ENCODE results near the gene ZNF785. TPM values are rescaled to one million over a fixed set of nuclear protein-coding genes. Genes with fewer than 3 reads are reported as not detected.

Gene ZNF785
- polyA plus RNA-seq, 3 donors, result 0.67 to 9.0 (median 1.1) TPM

- Histone ChIP-seq H3K27ac (ENCODE audit: low read depth in 1 of 2, low read length in 2 of 2) (peak overlapping the region; percentile 76 to 80), H3K4me2 (replicated peaks; ENCODE audit: extremely low read depth, low read length, poor library complexity, severe bottlenecking) (peak overlapping the region; percentile 88), H3K79me2 (ENCODE audit: insufficient read depth, low read length) (peaks cover 37% of the 10 kb centered on the region), H4K20me1 (ENCODE audit: insufficient read depth, low read length) (no peaks in the 10 kb centered on the region), H2AFZ (ENCODE audit: insufficient read depth, low read depth, low read length, poor library complexity, severe bottlenecking) (peak overlapping the region; percentile 88), H3K9me3 (replicated peaks in 1 of 2; ENCODE audit: control insufficient read depth in 1 of 2, insufficient read depth in 1 of 2, low read length in 2 of 2) (no peaks in the 10 kb centered on the region), H3K9ac (ENCODE audit: insufficient read depth, low read length, poor library complexity, severe bottlenecking) (no peak overlapping the region), H3K36me3 (replicated peaks in 1 of 2; ENCODE audit: control insufficient read depth in 1 of 2, insufficient read depth in 2 of 2, low read length in 2 of 2) (peaks cover 18 to 23% of the 10 kb centered on the region in 2 donors), H3K27me3 (ENCODE audit: control insufficient read depth in 2 of 2, insufficient read depth in 2 of 2, low read length in 2 of 2) (no peaks in the 10 kb centered on the region), H3K4me1 (ENCODE audit: control insufficient read depth in 1 of 2, insufficient read depth in 2 of 2, low read length in 2 of 2) (peaks cover 28 to 35% of the 10 kb centered on the region in 2 donors), H3K4me3 (replicated peaks in 1 of 3; ENCODE audit: low read depth in 2 of 3, low read length in 3 of 3) (peak overlapping the region; percentile 71 to 91 (median 87))
- Mint-ChIP-seq H3K9me3 (no peaks in the 10 kb centered on the region), H3K27ac (peak overlapping the region; percentile 87 to 94 (median 91)), H3K4me3 (peak overlapping the region; percentile 90 to 97), H3K4me1 (peaks cover 34% of the 10 kb centered on the region), H3K36me3 (peaks cover 15 to 27% of the 10 kb centered on the region in 2 donors), H3K27me3 (ENCODE audit: low read depth in 3 of 3) (peaks cover 0 to 6% (median 2%) of the 10 kb centered on the region in 3 donors)
- DNase-seq, result peak; percentile 50 to 59 (median 55)
- TF ChIP-seq CTCF (IDR thresholded peaks at IDR 0.05), result peak; percentile 43
- 0% methylated on average over 6 of the region's 12 CpGs for WGBS (ENCODE audit: insufficient coverage)
- intact Hi-C loops (cut with micrococcal nuclease), result loop anchor here (1.0 to 5.0 kb wide), 4 partner anchors 8 to 37 kb away; partner anchors contain the start of genes ZNF688 (in 1 of the 2) and ZNF764 (in 1 of the 2)
These were observed 49.7 kb downstream of the ZNF785 start for GRCh38 chr16:30535777-30536190.

- Mint-ChIP-seq H3K9me3 (no peaks in the 10 kb centered on the region), H3K36me3 (peaks cover 20 to 30% of the 10 kb centered on the region in 2 donors), H3K4me1 (peaks cover 34% of the 10 kb centered on the region), H3K27me3 (ENCODE audit: low read depth in 3 of 3) (peaks cover 0 to 6% (median 2%) of the 10 kb centered on the region in 3 donors), H3K4me3 (peak overlapping the region; percentile 90 to 97), H3K27ac (peak overlapping the region; percentile 87 to 94 (median 91))
- peak overlapping the region; percentile 76 to 80 for H3K27ac ChIP-seq (ENCODE audit: low read depth in 1 of 2, low read length in 2 of 2)
- WGBS (ENCODE audit: insufficient coverage), result 0% methylated on average over 13 of the region's 18 CpGs
- no peaks in the 10 kb centered on the region for H3K27me3 ChIP-seq (ENCODE audit: control insufficient read depth in 2 of 2, insufficient read depth in 2 of 2, low read length in 2 of 2)
- no peak for DNase-seq
- H3K9ac ChIP-seq (ENCODE audit: insufficient read depth, low read length, poor library complexity, severe bottlenecking), result peak overlapping the region; percentile 82
- TF ChIP-seq CTCF (IDR thresholded peaks at IDR 0.05), result no peak
- H3K4me1 ChIP-seq (ENCODE audit: control insufficient read depth in 1 of 2, insufficient read depth in 2 of 2, low read length in 2 of 2), result peaks cover 28 to 35% of the 10 kb centered on the region in 2 donors
- peak overlapping the region; percentile 88 for H2AFZ ChIP-seq (ENCODE audit: insufficient read depth, low read depth, low read length, poor library complexity, severe bottlenecking)
- H3K4me2 ChIP-seq (replicated peaks; ENCODE audit: extremely low read depth, low read length, poor library complexity, severe bottlenecking), result peak overlapping the region; percentile 88
- peak overlapping the region; percentile 71 to 91 (median 87) for H3K4me3 ChIP-seq (replicated peaks in 1 of 3; ENCODE audit: low read depth in 2 of 3, low read length in 3 of 3)
- H3K9me3 ChIP-seq (replicated peaks in 1 of 2; ENCODE audit: control insufficient read depth in 1 of 2, insufficient read depth in 1 of 2, low read length in 2 of 2), result no peaks in the 10 kb centered on the region
- H3K36me3 ChIP-seq (replicated peaks in 1 of 2; ENCODE audit: control insufficient read depth in 1 of 2, insufficient read depth in 2 of 2, low read length in 2 of 2), result peaks cover 21 to 28% of the 10 kb centered on the region in 2 donors
- no peaks in the 10 kb centered on the region for H4K20me1 ChIP-seq (ENCODE audit: insufficient read depth, low read length)
- intact Hi-C loops (cut with micrococcal nuclease), result loop anchor here (1.0 to 5.0 kb wide), 4 partner anchors 8 to 37 kb away; partner anchors contain the start of genes ZNF688 (in 1 of the 2) and ZNF764 (in 1 of the 2)
- peaks cover 41% of the 10 kb centered on the region for H3K79me2 ChIP-seq (ENCODE audit: insufficient read depth, low read length)
These were observed 50.3 kb downstream of the ZNF785 start for GRCh38 chr16:30535106-30535776.

Measured in CD14-positive monocyte (primary cell).